Stimulated activated CD4-positive, alpha-beta T cell treated with anti-CD3 and anti-CD28 coated beads, Interleukin-12 subunit alpha, Interleukin-12 subunit beta, amount 100 ng/mL, for 48 hours (primary cell): ENCODE measurements around the gene IGF2.

Source experiments
- DNase-seq, 3 donors: peaks; one replicate each; pipeline ENCODE4 v3.0.0-alpha.2; 2020; ENCODE audit warnings: low read depth in 2 of 3, low spot score in 1 of 3

The IGF2 gene

GRCh38 chr11:2104524-2105440 is 34.4 kb downstream of the IGF2 start:
- no peak for DNase-seq

- DNase-seq = no peak
Observed at GRCh38 chr11:2103668-2104523, 35.3 kb downstream of the IGF2 start.

GRCh38 chr11:2102883-2103213 is 36.3 kb downstream of the IGF2 start:
- no peak for DNase-seq

- no peak for DNase-seq
Observed at GRCh38 chr11:2102132-2102882, 36.9 kb downstream of the IGF2 start.

GRCh38 chr11:2101171-2101675 is 38.0 kb downstream of the IGF2 start:
- DNase-seq = no peak

GRCh38 chr11:2100361-2101170 is 38.6 kb downstream of the IGF2 start:
- DNase-seq = no peak

GRCh38 chr11:2099516-2100349 is 39.5 kb downstream of the IGF2 start:
- DNase-seq = no peak

- no peak for DNase-seq
Observed at GRCh38 chr11:2098691-2099515, 40.3 kb downstream of the IGF2 start.

- no peak for DNase-seq
Observed at GRCh38 chr11:2097998-2098690, 41.0 kb downstream of the IGF2 start.

GRCh38 chr11:2097356-2097997 is 41.7 kb downstream of the IGF2 start:
- no peak for DNase-seq

- no peak for DNase-seq
Observed at GRCh38 chr11:2096919-2097301, 42.3 kb downstream of the IGF2 start.

- no peak for DNase-seq
Observed at GRCh38 chr11:2096011-2096918, 42.9 kb downstream of the IGF2 start.

GRCh38 chr11:2095542-2095941 is 43.6 kb downstream of the IGF2 start:
- no peak for DNase-seq

- no peak for DNase-seq
Observed at GRCh38 chr11:2095198-2095520, 44.0 kb downstream of the IGF2 start.

GRCh38 chr11:2094354-2095197 is 44.6 kb downstream of the IGF2 start:
- no peak for DNase-seq
